ENCODE data around the gene NKAIN2.

The NKAIN2 gene

DNA sequence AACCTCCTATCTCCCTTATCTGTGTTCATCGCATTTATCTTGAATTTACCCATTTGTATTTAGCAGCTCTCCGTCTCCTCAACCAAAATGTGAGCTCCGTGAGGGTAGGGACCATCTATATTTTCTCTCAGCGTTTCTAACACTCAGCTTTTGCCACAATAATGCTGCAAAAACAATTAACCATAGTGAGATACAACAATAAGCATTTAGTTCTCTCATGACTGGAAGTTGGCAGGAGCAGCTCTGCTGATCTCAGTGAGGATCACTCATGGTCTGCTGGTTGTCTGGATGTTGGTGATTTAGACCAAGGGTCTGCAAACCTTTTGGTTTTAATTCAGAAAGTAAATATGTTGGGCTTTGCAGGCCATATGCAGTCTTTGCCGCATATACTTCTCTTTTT lies 763.7 kb downstream of the NKAIN2 start:
- DNase-seq (ENCODE audit: low spot score), result no peak

DNA sequence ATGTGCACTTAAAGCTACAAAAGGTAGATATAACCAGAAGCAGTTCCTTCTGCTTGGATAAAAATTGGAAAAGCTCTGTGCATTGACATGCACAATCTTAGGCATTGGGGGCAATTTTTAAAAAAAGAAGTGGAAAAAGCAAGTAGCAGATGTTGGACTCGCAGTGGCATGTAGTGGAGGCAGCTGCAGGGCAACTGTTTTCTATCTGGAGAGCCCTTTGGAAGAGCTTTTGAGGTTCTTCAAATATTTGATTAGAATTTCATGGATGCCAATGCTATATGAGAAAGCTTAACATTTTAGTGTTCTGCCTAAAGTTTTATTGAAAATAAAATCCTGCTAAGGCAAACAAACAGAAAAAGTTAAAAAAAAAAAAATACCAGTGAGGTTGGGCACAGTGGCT lies 770.3 kb downstream of the NKAIN2 start:
- DNase-seq (ENCODE audit: low spot score), result no peak

DNA sequence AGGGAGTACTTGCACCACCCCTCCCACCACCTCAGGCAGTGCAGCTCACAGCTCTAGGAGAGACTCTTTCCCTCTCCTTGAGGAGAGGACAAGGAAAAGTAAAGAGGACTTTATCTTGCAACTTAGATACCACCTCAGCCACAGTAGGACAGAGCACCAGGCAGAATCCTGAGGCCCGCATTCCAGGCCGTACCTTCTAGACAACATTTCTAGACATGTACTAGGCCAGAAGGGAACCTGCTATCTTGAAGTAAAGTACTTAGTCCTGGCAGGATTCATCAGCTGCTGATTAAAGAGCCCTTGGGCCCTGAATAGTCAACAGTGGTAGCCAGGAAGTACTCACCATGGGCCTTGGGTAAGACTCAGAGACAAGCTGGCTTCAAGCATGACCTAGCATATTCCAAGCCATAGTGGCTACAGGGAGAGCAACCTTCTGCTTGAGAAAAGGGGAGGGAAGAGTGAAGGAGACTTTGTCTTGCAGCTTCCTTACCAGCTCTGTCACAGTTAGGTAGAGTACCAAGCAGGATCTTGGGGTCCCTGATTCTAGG lies 774.1 kb downstream of the NKAIN2 start:
- DNase-seq (ENCODE audit: low spot score), result no peak

DNA sequence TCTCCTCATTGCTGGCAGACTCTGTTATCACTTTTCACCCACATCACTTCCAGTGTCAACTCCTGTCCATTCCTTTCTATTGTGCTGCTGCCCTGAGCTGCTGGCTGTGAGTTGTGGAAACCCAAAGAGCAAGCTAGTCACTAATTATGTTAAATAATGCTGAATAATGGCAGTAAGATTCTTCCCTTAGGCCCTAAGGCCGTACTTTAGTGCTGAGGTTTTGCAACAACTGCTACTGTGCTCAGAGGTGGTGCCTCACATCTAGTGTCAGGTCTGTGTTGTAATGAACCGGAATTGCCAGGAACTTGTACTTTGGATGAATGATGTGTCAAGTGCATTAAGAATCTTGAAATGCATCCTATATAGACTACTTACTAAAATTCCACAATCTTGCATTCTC lies 786.3 kb downstream of the NKAIN2 start:
- DNase-seq (ENCODE audit: low spot score), result no peak

DNA sequence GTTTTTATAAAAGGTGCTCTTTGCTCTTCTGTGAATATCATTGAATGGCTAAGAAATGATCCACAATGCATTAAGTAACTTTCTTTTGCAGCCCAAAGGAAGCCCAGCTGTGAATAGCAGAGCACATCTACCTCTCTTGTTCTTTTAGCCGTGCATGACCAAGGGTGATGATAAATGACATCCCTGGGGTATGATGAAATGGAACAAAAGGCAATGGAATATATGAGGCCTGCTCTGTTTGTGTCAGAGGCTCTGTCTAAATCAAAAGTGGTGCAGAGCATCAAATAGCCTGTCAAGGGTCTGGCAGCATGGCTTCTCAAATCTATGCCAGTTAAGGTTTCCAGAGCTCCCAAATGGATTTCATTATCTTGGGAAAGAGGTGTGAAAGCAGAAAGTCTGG lies 796.0 kb downstream of the NKAIN2 start:
- DNase-seq (ENCODE audit: low spot score), result no peak

DNA sequence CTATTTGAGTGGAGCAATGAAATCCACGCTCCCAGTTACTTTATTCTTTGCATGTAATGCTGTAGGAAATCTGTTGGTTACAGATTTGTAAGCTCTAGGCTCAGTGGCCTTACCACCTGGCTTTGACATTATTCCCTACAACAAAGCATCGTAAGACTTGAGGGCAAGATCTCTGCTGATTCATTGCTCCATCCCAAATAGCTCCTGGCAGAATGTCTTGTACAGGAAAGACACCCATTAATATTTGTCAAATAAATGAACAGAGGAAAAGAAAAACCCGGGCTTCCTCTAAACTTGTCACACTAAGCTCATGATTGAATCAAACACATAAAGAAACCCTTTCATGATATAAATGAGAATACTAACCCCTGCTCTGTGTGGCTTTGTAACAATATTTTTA lies 801.1 kb downstream of the NKAIN2 start:
- no peak for DNase-seq (ENCODE audit: low spot score)

DNA sequence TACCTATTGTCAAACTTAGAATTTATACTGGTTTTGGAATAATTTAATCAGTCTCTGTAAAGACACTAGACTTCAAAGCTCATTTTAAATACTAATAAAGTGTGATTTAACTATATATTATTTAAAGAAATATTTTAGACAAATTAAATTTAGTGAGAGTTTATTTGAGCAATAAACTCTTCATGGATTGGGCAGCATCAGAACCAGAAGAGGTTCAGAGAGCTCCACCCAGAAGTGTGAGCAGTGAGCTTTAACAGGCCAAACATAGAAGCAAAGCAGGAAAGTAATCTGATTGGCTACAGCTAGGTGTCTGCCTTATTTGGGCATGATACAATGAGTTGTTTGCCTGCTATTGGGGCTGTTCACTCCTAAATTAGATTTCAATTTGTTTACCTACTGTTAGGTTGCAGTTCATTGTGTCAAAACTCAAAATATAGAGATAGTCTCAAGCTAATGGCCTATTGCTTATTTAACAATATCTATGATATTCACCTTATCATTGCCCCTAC lies 803.5 kb downstream of the NKAIN2 start:
- DNase-seq (ENCODE audit: low spot score), result no peak

DNA sequence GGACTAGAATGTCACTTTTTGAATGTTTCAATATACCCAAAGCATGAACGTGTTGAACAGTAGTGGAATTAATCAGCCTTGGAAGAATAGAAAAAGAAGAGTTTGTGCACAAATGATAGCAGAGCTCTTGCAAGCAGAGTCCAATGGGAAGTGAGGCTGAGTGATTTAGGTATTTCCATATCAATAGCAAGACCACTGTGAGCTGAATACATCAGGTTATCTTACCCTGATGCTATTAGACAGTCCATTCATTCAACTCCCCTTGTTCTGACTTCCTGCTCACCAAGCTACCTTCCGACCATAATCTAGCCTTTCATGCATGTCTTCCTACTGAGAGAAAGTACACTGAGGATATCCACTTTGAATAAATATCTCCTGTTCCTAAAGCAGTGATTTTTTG lies 809.4 kb downstream of the NKAIN2 start:
- no peak for DNase-seq (ENCODE audit: low spot score)

DNA sequence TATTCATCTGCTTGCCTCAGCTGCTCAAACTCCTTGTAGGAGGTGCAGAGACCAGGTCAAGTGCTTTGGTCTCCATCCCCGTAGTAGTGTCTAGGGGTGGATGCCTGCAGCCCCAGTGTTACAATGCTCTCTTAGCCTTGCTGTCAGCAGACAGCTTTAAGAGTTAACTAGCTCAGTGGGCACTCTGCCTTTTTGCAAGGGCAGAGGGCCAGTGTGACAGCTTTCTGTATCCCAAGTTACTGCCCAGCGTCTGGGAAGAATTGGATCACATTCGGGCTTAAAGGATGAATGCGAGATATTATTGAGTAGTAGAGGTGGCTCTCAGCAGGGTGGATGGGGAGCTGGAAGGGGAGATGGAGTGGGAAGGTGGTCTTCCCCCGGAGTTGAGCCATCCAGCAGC lies 818.7 kb downstream of the NKAIN2 start:
- DNase-seq (ENCODE audit: low spot score), result no peak

DNA sequence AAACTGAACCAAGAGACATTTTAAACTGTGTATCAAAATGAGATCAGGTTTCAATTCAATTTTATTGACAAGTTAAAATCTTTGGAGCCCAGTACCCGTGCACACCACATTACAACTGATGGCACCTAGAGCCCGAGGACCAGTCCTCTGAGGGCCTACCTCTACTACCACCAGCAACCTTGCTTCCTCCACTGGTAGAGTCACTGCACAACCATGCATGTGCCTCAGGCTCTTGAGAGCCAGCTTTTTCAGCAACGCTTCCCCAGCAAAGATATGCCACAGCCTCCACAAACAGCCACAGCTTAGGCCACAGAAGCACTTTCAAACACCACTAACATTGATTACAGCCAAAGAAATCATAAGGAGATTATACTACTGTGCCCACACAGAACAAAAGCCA lies 830.0 kb downstream of the NKAIN2 start:
- DNase-seq (ENCODE audit: low spot score), result no peak

DNA sequence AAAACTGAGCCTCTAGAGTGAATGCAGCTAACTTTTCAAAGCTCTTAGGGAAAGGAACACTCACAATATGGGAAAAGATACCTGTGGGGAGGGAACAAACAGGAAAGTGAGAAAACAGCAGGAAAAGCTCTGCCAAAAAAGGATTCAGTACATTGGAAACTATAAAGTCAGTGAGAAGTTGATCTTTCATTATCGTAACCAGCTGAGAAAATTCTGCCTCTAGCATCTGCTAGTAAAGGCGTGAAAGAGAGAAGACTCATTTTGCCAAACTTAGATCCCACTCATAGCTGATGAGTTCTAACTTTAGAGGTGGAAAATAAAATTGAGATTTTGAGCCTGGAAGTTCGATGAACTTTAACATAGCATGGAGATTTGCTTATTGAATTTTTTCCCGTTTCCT lies 836.8 kb downstream of the NKAIN2 start:
- DNase-seq (ENCODE audit: low spot score), result no peak

DNA sequence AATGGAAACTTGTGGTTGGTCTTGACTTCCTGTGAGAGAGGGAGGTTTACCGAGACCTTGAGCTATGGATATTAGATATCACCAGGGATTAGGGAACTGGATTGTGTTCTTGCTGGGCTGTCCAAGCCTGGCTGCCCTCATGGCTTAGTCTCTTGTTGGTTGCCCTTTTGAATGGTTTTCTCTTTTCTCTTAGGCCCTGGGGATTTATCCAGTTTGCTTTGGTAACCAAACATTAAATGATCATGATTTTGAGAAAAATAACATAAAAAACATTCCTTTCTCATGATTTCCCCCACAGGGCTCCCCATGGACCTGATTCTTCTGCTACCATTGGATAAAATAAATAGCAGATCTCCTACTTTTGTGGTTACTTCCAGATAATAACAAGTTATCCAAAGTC lies 852.2 kb downstream of the NKAIN2 start:
- no peak for DNase-seq (ENCODE audit: low spot score)

DNA sequence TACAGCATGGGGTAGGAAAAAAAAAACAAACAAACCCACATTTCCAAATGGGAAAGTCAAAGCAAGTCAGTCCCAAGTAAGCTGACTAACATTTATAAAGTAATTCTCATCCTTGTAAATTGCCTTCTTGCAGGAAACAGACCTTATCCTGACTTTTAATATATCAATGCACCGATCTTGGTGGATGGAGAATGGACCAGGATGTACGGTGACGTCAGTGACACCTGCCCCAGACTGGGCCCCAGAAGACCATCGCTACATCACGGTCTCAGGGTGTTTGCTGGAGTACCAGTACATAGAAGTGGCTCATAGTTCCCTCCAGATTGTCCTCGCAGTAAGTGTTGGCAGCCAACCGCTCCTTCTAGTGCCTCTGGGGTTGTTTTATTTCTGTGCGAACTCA lies 854.4 kb downstream of the NKAIN2 start:
- DNase-seq (ENCODE audit: low spot score), result no peak

DNA sequence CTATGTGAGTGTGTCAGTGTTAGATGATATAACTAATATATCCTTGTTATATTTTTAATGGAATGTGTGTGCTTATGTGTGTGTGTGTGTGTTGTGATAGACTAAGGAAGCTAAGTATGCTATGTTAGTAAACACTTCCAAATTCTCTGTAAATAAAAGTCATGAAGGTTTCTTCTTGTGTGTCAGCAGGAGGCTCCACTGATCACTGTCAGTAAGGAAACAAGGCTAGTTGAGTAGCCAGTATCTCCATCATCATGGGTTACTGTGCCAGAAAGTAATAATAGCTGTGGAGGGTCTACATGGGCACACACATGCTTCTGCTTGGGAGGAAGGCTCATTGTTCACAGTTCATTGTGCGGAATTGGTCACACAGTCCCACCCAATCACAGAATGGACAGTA lies 855.8 kb downstream of the NKAIN2 start:
- no peak for DNase-seq (ENCODE audit: low spot score)

DNA sequence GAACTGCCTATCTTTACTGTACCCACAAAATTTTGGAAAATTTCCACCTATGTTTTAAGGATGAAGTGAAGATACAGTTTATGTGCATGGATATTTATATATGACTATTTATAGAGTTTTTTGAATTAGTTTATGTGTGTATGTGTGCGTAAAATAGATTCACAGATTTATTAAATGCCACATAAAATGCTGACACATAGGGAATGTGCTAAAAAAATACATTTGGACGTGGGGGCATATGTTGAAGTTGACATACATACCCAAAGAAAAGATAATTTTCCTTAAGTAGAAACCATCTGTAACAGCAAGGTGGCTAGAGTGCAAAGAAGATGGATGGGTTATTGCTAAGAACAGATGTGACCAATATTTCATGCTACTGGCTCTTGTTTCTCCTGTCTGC lies 856.5 kb downstream of the NKAIN2 start:
- DNase-seq (ENCODE audit: low spot score), result no peak

DNA sequence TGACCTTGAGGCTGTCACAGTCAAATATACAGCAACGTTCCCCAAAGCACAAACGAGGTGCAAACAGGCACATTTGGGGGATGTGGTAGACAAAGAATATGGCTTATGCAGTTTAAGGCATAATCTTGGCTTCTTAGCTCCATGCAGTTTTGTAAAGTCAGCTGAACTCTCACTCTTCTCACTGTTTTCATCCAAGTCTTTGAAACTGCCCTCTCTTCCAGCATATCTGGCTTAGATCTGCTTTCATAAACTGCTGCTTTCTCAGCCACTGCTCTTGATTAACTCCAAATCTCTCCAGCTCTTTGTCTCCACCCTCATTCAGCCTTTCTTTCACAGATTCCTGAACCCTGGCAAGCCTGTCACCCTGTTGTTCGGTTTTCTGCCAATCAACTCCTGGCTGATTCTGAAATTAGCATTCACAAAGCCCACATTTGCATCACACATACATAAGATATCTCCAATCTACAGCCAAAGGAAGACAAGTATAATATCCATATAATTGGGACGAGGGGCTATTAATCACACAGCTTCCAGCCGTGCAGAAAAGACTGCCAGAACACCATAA lies 857.5 kb downstream of the NKAIN2 start:
- no peak for DNase-seq (ENCODE audit: low spot score)

DNA sequence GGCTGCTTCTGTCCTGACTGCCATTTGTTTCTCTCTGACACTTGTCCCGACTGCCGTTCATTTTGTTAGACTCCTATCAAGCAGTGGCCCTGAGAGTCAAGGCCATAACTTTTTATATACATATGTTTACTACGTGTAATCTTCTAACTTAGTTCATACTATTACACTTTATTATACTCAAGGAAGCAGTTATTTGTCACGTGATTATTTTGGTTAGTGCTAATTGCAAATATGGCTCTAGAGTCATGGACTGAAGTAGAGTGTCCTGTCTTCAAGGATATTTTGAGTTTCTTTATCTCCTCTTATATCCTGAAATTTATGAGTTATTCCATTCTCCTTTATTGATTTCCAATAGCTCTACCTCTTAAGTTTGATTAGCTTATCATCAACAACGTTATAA lies 864.4 kb downstream of the NKAIN2 start:
- DNase-seq (ENCODE audit: low spot score), result no peak

DNA sequence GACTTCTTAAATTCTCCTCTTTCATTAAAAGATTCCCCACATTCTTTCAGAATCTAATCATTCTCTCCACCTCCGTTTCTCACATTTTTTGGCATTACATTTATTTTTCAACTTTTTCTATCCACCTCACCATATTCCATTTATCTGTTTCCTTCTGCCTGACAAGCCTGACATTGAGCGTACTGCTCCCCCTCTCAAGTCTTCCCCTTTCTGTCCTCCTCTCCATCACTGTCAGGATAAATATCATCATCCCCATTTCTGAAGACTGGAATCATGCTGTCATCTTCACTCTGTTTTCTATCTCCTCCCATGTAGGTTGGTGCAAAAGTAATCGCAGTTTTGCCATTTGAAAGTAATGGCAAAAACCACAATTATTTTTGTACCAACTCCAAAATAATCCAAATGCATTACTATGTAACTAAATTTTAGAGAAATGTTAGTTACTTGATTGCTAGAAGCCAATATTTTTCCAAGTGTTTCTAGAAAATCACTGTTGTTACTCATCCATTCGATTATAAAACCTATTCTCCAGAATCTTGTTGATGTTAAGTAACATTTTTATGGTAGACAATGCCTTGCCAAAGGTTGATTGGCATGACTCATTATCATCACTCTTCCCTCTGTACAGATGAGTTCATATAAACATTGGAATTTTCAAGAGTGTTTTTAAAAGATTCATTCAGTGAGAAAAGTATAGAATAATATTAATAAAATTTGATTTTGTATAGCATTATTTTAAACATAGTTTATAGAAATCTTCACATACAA lies 866.2 kb downstream of the NKAIN2 start:
- DNase-seq (ENCODE audit: low spot score), result no peak

DNA sequence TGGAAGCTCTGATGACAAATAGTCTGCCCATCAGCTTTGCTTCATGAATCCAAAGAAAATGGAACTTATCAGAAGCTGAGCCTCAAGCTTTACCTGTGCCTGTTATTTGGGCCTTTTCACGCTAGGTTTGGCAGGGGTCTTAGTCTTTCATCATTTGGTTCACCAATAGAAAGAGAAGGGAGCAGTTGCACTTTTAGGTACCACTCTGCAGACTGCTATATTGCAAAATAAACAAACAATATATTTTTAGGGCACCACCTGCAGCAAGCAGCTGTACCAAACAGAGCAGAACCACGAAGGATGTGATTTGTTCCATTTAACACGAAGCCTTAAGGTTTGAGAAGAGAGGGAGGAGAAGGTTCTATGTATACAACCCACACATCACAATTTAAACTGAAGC lies 867.1 kb downstream of the NKAIN2 start:
- no peak for DNase-seq (ENCODE audit: low spot score)

DNA sequence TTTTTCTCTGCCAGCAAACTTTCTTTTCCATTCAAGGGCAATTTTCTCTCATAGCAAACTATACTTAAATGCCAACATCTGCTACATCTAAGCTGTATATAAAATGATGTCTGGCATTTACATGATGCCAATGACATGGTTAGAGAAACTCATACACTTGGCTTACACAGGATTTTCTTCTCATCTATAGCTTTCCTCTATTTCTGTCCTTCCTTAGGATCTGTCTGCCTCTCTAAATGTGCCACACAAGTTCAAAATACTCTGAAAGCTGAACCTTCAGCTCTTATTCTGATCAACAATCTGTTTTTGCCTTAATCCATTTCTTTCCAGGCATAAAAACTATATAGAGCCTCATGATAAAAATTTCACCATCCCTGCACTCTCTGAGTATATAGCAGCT lies 867.7 kb downstream of the NKAIN2 start:
- DNase-seq (ENCODE audit: low spot score), result no peak

DNA sequence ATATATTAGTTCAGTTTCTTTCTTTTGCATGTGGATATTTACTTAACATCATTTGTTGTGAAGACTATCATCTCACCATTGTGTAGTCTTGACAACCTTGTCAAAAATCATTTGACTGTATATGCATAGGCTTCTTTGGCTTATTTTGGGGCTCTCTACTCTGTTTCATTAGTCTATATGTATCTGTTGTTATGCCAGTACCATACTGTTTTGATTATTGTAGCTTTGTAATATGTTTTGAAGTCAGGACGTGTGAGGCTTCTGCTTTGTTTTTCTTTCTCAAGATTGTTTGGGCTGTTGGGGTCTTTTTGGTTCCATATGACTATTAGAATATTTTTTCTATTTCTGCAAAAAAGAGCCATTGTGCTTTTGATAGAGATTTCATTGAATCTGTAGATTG lies 870.4 kb downstream of the NKAIN2 start:
- no peak for DNase-seq (ENCODE audit: low spot score)

DNA sequence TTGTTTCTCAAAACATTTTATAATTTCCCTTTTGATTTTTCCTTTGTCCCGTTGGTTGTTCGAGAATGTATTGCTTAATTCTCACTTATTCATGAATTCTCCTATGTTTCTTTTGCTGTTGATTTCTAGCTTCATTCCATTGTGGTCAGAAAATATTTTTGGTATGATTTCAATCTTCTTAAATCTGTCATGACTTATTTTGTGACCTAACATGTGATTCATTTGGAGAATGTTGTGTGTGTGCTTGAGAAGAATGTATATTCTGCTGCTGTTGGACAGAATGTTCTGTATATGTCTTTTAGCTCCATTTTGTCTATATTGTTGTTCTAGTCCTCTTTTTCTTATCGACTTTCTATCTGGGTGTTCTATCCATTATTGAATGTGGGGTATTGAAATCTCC lies 872.4 kb downstream of the NKAIN2 start:
- no peak for DNase-seq (ENCODE audit: low spot score)

DNA sequence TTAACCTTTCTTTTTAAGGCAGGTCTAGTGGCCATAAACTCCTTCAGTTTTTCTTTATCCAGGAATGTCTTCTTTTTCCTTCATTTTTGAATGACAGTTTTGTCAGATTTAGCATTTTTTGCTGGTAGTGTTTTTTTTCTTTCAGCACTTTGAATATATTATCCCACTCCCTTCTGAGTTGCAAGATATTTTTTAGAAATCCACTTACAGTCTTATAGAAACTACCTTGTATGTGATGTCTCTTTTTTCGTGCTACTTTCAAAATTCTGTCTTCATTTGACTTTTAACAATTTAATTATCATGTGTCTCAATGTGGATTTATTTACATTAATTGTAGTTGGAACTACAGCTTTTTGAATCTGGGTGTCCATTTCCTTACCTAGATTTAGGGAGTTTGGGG lies 874.2 kb downstream of the NKAIN2 start:
- DNase-seq (ENCODE audit: low spot score), result no peak

DNA sequence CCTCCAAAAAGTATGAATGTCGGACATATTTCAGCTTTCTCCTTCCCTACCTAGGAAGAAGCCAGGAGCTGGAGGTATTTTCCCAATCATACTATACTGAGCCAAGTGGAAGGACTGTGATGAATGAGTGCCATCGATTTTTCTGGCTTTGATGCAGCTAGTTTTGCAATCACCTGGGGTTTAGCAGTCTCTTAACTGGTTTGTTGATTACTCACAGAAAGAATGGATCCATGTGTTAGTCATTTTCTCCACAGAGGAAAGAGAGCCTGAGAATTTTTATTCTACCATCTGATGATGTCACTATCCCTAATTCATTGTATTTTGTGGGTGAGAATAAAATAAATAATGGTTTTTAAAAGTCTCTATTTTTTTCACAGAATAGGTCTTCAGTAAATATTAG lies 875.7 kb downstream of the NKAIN2 start:
- DNase-seq (ENCODE audit: low spot score), result no peak

All from left forelimb (tissue), 1 donor.